KMS-11 (cell line): ENCODE results near the gene GPAT3.

ENCODE experiments used
- H2AFZ ChIP-seq: fragments of 200-600 bp; sonication (generic); 2 replicates; pipeline ENCODE4 v1.6.1; 2016; ENCODE audit warnings: antibody characterized with exemption, mixed run types, low read depth
- H3K27ac ChIP-seq: fragments of 200-600 bp; sonication (generic); 2 replicates; pipeline ENCODE4 v1.6.1; 2016; ENCODE audit warnings: mild to moderate bottlenecking, mixed run types
- H3K27me3 ChIP-seq: fragments of 200-600 bp; sonication (generic); 2 replicates; pipeline ENCODE4 v1.6.1; 2017; ENCODE audit warnings: mild to moderate bottlenecking, low read depth, mixed run types, moderate library complexity; ENCODE audit not compliant: insufficient read depth
- H3K36me3 ChIP-seq: fragments of 200-600 bp; sonication (generic); 2 replicates; pipeline ENCODE4 v1.6.1; 2017; ENCODE audit warnings: mild to moderate bottlenecking, mixed run types; ENCODE audit not compliant: insufficient read depth
- H3K4me1 ChIP-seq: fragments of 200-600 bp; sonication (generic); 2 replicates; pipeline ENCODE4 v1.6.1; 2016; ENCODE audit warnings: mild to moderate bottlenecking, low read depth, mixed run types; ENCODE audit not compliant: poor library complexity, severe bottlenecking
- H3K4me2 ChIP-seq: fragments of 200-600 bp; sonication (generic); 2 replicates; pipeline ENCODE4 v1.7.0; 2016; ENCODE audit warnings: mild to moderate bottlenecking, mixed run types
- H3K4me3 ChIP-seq: fragments of 200-600 bp; sonication (generic); IDR thresholded peaks from 2 replicates; pipeline ENCODE4 v1.6.1; 2017; ENCODE audit warnings: low read depth, low read length, mixed read lengths; ENCODE audit not compliant: insufficient read depth
- H3K79me2 ChIP-seq: fragments of 200-600 bp; sonication (generic); 2 replicates; pipeline ENCODE4 v1.6.1; 2016; ENCODE audit warnings: low read depth, mixed run types; ENCODE audit not compliant: insufficient read depth
- H3K9ac ChIP-seq: fragments of 200-600 bp; sonication (generic); 2 replicates; pipeline ENCODE4 v1.6.1; 2016; ENCODE audit warnings: mild to moderate bottlenecking, mixed run types
- H4K20me1 ChIP-seq: fragments of 200-600 bp; sonication (generic); 2 replicates; pipeline ENCODE4 v1.6.1; 2016; ENCODE audit warnings: mild to moderate bottlenecking, mixed run types; ENCODE audit not compliant: insufficient read depth
- TF ChIP-seq, protein P1 (sequence below): fragments of 200-600 bp; sonication (generic); conservative IDR thresholded peaks from 2 replicates; pipeline ENCODE4 v1.6.1; 2017; ENCODE audit warnings: low read depth, mild to moderate bottlenecking, antibody characterized with exemption, low read length, moderate library complexity, mixed read lengths

Gene GPAT3

DNA sequence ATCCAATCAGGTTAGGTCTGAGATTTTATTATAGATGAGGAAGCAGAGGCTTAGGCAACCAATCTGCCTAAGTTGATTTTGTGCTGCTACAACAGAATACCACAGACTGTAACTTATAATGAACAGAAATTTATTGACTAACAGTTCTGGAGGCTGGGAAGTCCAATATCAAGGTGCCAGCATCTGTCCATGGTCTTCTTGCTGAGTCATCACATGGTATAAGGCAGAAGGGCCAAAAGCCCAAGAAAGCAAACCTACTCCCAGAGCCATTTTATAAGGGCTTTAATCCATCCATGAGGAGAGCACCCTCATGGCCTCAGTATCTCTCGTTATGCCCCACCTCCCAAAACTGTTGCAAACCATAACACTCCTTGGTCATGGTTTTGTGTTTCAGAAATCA is 55.8 kb downstream of the GPAT3 start:
- H3K79me2 ChIP-seq = no peaks in the 10 kb centered on the region
- H2AFZ ChIP-seq = no peak overlapping the region
- no peaks in the 10 kb centered on the region for H3K36me3 ChIP-seq
- no peak overlapping the region for H3K27ac ChIP-seq
- no peak overlapping the region for H3K9ac ChIP-seq
- H3K27me3 ChIP-seq = no peaks in the 10 kb centered on the region
- TF ChIP-seq, protein P1, sequence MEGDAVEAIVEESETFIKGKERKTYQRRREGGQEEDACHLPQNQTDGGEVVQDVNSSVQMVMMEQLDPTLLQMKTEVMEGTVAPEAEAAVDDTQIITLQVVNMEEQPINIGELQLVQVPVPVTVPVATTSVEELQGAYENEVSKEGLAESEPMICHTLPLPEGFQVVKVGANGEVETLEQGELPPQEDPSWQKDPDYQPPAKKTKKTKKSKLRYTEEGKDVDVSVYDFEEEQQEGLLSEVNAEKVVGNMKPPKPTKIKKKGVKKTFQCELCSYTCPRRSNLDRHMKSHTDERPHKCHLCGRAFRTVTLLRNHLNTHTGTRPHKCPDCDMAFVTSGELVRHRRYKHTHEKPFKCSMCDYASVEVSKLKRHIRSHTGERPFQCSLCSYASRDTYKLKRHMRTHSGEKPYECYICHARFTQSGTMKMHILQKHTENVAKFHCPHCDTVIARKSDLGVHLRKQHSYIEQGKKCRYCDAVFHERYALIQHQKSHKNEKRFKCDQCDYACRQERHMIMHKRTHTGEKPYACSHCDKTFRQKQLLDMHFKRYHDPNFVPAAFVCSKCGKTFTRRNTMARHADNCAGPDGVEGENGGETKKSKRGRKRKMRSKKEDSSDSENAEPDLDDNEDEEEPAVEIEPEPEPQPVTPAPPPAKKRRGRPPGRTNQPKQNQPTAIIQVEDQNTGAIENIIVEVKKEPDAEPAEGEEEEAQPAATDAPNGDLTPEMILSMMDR = no peak
- H3K4me3 ChIP-seq = no peak overlapping the region
- no peaks in the 10 kb centered on the region for H3K4me1 ChIP-seq
- H3K4me2 ChIP-seq = no peak overlapping the region
- H4K20me1 ChIP-seq = no peaks in the 10 kb centered on the region

DNA sequence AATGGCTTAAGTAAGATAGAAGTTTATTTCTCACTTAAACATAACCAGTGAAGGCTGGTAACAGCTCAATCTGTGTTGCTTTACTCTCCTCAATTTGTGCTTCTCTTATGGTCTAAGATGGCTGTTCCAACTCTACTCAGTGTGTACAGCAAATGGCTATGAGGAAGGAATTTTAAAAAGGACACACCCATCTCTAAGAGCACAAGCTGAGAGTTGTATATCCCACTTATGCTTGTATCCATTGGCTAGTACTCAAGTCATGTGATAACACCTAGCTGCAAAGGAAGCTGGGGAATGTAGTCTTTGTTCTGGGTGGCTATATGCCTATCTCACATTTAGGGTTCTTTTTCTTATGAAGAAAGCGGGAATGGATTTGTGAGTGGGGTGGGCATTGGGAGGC is 63.3 kb downstream of the GPAT3 start:
- Histone ChIP-seq H3K4me2 (no peak overlapping the region), H2AFZ (no peak overlapping the region), H4K20me1 (no peaks in the 10 kb centered on the region), H3K27ac (no peak overlapping the region), H3K79me2 (no peaks in the 10 kb centered on the region), H3K4me1 (no peaks in the 10 kb centered on the region), H3K4me3 (no peak overlapping the region), H3K27me3 (no peaks in the 10 kb centered on the region), H3K36me3 (no peaks in the 10 kb centered on the region), H3K9ac (no peak overlapping the region)
- TF ChIP-seq, protein P1 = no peak

- H3K79me2 ChIP-seq = no peaks in the 10 kb centered on the region
- no peak overlapping the region for H3K4me3 ChIP-seq
- no peak overlapping the region for H3K27ac ChIP-seq
- no peaks in the 10 kb centered on the region for H3K36me3 ChIP-seq
- H4K20me1 ChIP-seq = no peaks in the 10 kb centered on the region
- H3K4me1 ChIP-seq = no peaks in the 10 kb centered on the region
- TF ChIP-seq, protein P1 = no peak
- H3K9ac ChIP-seq = no peak overlapping the region
- H2AFZ ChIP-seq = no peak overlapping the region
- H3K27me3 ChIP-seq = no peaks in the 10 kb centered on the region
- no peak overlapping the region for H3K4me2 ChIP-seq
Measured at GRCh38 chr4:83603129-83603528, 67.2 kb downstream of the GPAT3 start.

DNA sequence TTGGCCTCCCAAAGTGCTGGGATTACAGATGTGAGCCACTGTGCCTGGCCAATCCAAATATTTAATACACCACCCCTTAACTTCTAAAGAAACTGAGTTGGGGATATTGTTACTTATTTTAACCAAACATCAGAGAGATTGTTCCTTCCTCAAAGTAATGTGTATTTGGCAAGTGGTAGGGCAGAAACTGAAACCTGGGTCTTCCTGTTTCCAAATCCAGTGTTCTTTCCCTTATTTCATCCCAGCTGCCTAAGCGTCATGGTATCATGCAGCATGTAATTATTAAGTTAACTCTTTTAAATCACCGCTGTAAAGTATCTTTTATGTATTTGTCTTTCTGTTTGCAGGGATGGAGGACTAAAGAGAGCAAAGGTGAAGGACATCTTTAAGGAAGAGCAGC is 68.4 kb downstream of the GPAT3 start:
- Histone ChIP-seq H3K27me3 (no peaks in the 10 kb centered on the region), H2AFZ (no peak overlapping the region), H3K9ac (no peak overlapping the region), H3K4me1 (no peaks in the 10 kb centered on the region), H3K4me2 (no peak overlapping the region), H3K79me2 (no peaks in the 10 kb centered on the region), H4K20me1 (no peaks in the 10 kb centered on the region), H3K4me3 (no peak overlapping the region), H3K27ac (no peak overlapping the region), H3K36me3 (no peaks in the 10 kb centered on the region)
- TF ChIP-seq, protein P1 = no peak
